KMS-11 (cell line): ENCODE measurements around the gene SMARCAD1.

Experiments used
- H2AFZ ChIP-seq: fragments of 200-600 bp; sonication (generic); 2 replicates; pipeline ENCODE4 v1.6.1; 2016; ENCODE audit warnings: antibody characterized with exemption, mixed run types, low read depth
- H3K27ac ChIP-seq: fragments of 200-600 bp; sonication (generic); 2 replicates; pipeline ENCODE4 v1.6.1; 2016; ENCODE audit warnings: mild to moderate bottlenecking, mixed run types
- H3K27me3 ChIP-seq: fragments of 200-600 bp; sonication (generic); 2 replicates; pipeline ENCODE4 v1.6.1; 2017; ENCODE audit warnings: mild to moderate bottlenecking, low read depth, mixed run types, moderate library complexity; ENCODE audit not compliant: insufficient read depth
- H3K36me3 ChIP-seq: fragments of 200-600 bp; sonication (generic); 2 replicates; pipeline ENCODE4 v1.6.1; 2017; ENCODE audit warnings: mild to moderate bottlenecking, mixed run types; ENCODE audit not compliant: insufficient read depth
- H3K4me1 ChIP-seq: fragments of 200-600 bp; sonication (generic); 2 replicates; pipeline ENCODE4 v1.6.1; 2016; ENCODE audit warnings: mild to moderate bottlenecking, low read depth, mixed run types; ENCODE audit not compliant: poor library complexity, severe bottlenecking
- H3K4me2 ChIP-seq: fragments of 200-600 bp; sonication (generic); 2 replicates; pipeline ENCODE4 v1.7.0; 2016; ENCODE audit warnings: mild to moderate bottlenecking, mixed run types
- H3K4me3 ChIP-seq: fragments of 200-600 bp; sonication (generic); IDR thresholded peaks from 2 replicates; pipeline ENCODE4 v1.6.1; 2017; ENCODE audit warnings: low read depth, low read length, mixed read lengths; ENCODE audit not compliant: insufficient read depth
- H3K79me2 ChIP-seq: fragments of 200-600 bp; sonication (generic); 2 replicates; pipeline ENCODE4 v1.6.1; 2016; ENCODE audit warnings: low read depth, mixed run types; ENCODE audit not compliant: insufficient read depth
- H3K9ac ChIP-seq: fragments of 200-600 bp; sonication (generic); 2 replicates; pipeline ENCODE4 v1.6.1; 2016; ENCODE audit warnings: mild to moderate bottlenecking, mixed run types
- H4K20me1 ChIP-seq: fragments of 200-600 bp; sonication (generic); 2 replicates; pipeline ENCODE4 v1.6.1; 2016; ENCODE audit warnings: mild to moderate bottlenecking, mixed run types; ENCODE audit not compliant: insufficient read depth
- CTCF ChIP-seq: fragments of 200-600 bp; sonication (generic); conservative IDR thresholded peaks from 2 replicates; pipeline ENCODE4 v1.6.1; 2017; ENCODE audit warnings: low read depth, mild to moderate bottlenecking, antibody characterized with exemption, low read length, moderate library complexity, mixed read lengths

Gene SMARCAD1

GRCh38 chr4:94302191-94302590 is 94.5 kb downstream of the SMARCAD1 start:
- Histone ChIP-seq H4K20me1 (peaks cover 4% of the 10 kb centered on the region; the same call in 1 of the 2 replicates), H3K36me3 (no peaks in the 10 kb centered on the region), H3K27me3 (no peaks in the 10 kb centered on the region), H3K4me3 (no peak overlapping the region), H3K4me1 (peaks cover 19% of the 10 kb centered on the region), H3K4me2 (no peak overlapping the region), H2AFZ (no peak overlapping the region), H3K27ac (no peak overlapping the region), H3K9ac (no peak overlapping the region), H3K79me2 (no peaks in the 10 kb centered on the region)
- no peak for TF ChIP-seq CTCF

GRCh38 chr4:94304365-94304971 is 96.8 kb downstream of the SMARCAD1 start:
- no peak overlapping the region for H2AFZ ChIP-seq
- no peaks in the 10 kb centered on the region for H3K36me3 ChIP-seq
- no peak overlapping the region for H3K4me2 ChIP-seq
- no peak overlapping the region for H3K4me3 ChIP-seq
- no peaks in the 10 kb centered on the region for H3K27me3 ChIP-seq
- H3K79me2 ChIP-seq, result no peaks in the 10 kb centered on the region
- H3K27ac ChIP-seq, result no peak overlapping the region
- no peak overlapping the region for H3K9ac ChIP-seq
- peak; percentile 82 for TF ChIP-seq CTCF
- H4K20me1 ChIP-seq, result peaks cover 4% of the 10 kb centered on the region; the same call in 1 of the 2 replicates
- H3K4me1 ChIP-seq, result peaks cover 19% of the 10 kb centered on the region

DNA sequence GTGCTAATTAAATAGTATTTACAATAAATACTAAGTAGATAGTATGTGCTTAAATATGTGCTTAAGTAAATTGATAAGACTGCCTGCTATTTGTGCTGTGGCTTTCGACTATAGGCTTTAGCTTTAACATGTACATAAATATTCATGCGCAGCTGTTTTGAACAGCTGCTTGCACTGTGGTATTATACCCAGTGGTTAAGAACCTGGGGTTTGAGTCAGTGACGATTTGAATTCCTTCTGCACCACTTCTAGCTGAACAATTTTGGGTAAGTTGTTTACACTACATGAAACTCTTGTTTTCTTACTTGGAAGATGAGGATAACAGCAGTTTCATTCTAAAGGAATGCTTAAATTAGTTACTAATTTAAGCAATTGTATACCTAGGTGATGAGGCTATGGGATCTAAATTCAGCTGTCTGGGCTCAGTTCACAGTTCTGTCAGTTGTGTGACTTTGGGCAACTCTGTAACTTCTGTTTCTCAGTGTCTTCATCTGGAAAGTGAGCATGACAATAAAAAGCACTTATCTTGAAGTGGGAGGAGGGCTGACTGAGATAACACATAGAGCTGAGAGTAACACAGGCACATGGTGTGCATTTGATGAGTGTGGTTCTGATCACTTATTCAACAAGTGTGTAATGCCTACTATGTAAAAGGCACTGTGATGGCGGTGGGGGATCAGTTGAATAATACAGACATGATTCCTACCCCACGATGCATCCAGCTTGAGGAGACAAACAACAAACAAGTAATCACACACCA is 98.0 kb downstream of the SMARCAD1 start:
- Histone ChIP-seq H3K27me3 (no peaks in the 10 kb centered on the region), H2AFZ (no peak overlapping the region), H4K20me1 (peaks cover 4% of the 10 kb centered on the region; the same call in 1 of the 2 replicates), H3K4me1 (peaks cover 19% of the 10 kb centered on the region), H3K9ac (no peak overlapping the region), H3K27ac (no peak overlapping the region), H3K4me3 (no peak overlapping the region), H3K36me3 (no peaks in the 10 kb centered on the region), H3K79me2 (no peaks in the 10 kb centered on the region), H3K4me2 (no peak overlapping the region; the same call in 1 of the 2 replicates)
- no peak for TF ChIP-seq CTCF

DNA sequence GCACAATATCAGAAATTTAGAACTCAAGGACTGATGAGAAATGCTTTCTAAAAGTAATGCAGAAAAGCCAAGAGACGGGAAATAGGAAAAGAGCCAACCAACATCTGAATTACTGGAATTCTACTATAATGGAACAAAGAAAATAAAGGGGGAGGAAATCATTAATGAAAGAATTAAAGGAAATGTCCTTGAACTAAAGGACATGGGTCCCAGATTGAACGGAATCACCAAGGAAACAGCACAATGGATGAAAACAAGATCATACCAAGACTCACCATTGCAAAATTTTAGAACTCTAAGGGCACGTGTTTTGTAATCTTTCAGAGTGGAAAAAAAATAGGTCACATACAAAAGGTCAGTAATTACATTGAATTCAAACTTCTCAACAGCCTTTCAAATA is 99.0 kb downstream of the SMARCAD1 start:
- no peaks in the 10 kb centered on the region for H3K27me3 ChIP-seq
- H3K4me2 ChIP-seq, result no peak overlapping the region
- no peak overlapping the region for H3K9ac ChIP-seq
- H3K4me3 ChIP-seq, result no peak overlapping the region
- no peak overlapping the region for H3K27ac ChIP-seq
- TF ChIP-seq CTCF, result no peak
- H3K4me1 ChIP-seq, result peaks cover 19% of the 10 kb centered on the region
- H3K36me3 ChIP-seq, result no peaks in the 10 kb centered on the region
- peaks cover 4% of the 10 kb centered on the region; the same call in 1 of the 2 replicates for H4K20me1 ChIP-seq
- no peak overlapping the region for H2AFZ ChIP-seq
- no peaks in the 10 kb centered on the region for H3K79me2 ChIP-seq
